ENCODE data around the gene RENBP.

DNA sequence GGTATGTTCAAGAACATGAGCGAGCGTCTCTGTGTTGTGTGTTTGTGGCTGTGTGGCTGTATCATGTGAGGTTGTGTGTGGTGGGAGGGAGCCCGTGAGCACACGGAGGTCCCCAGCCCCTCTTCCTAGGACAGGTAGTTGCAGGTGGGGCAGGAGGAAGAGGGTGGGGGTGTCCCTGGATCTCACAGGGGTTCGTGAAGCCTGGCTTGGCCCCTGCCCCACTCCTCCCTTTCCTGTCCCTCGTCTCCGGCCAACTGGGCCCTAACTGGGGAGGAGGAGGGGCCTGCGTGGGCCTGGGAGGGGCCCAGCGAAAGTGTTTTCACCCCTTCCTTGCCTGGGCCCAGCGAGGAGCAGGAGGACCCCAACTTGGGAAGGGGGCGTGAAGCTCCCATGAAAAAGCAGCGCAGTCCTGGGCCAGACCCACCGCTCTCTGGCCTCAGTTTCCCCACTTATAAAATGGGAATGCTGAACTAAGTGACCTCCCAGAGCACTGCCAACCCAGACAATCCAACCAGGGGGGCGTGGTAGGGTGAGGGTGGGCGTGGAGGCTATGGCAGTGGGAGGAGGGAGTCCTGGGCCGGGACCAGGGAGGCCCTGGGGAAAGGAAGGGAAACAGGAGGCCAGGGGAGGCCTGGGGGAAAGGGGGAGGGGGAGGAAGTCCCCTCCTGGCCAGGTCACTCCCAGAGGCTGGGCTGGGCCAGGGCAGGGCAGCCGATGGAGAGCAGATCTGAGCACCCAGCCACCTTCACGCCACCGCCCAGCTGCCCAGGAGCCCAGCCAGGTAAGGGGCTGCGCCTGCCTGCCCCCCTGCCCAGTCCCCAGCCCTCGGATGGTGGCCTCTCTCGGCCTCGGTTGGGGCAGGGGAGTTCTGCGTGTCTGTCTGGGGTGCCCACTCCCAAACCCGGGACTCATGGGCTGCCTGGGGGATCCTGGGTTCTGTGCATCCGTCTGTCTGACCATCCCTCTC is 40.2 kb downstream of the RENBP start, which contains the start of gene AVPR2:
- no peak; the same call in 1 of the 2 replicates for TF ChIP-seq POLR2A (IDR thresholded peaks at IDR 0.05; ENCODE audit: low read depth, low read length)
- no peak for TF ChIP-seq POLR2AphosphoS5 (IDR thresholded peaks at IDR 0.05; ENCODE audit: low read depth, low read length)

Measured in GM12892 (cell line).